Erythroblast (primary cell): Measurements from ENCODE around the gene DNAH9.

Source experiments
- GATA1 ChIP-seq: IDR thresholded peaks from 2 replicates; pipeline ENCODE4 v1.6.1; 2011; ENCODE audit warnings: low read depth, mild to moderate bottlenecking, control low read depth, low read length, moderate library complexity
- POLR2A ChIP-seq: IDR thresholded peaks from 2 replicates; pipeline ENCODE4 v1.6.1; 2011; ENCODE audit warnings: mild to moderate bottlenecking, low read length

DNA sequence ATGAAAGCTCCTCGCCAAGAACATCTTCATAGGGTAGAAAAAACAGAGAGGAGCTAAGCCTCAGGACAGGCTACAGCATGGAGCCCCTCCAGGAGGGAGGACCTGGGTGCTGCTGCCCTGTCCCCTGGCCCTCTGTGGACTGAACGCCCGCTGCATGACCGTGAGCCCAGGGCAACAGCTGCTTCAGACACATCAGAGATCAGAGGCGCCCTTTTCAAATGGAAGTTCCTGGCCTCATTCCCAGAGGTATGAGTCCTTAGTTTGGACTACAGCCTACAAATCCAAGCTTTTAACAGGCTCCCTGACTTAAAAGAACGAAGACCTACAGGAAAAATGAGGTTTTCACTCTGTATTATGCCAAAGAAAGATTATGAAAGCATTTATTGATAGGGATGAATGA lies 350.5 kb downstream of the DNAH9 start:
- TF ChIP-seq POLR2A = no peak
- no peak for TF ChIP-seq GATA1
